GM23338 (cell line): ENCODE results near the gene PCDHGB4. TPM values are rescaled to one million over a fixed set of nuclear protein-coding genes. Genes with fewer than 3 reads are reported as not detected.
A peak's percentile ranks its signal among the peaks of the same experiment; 100 is the strongest.

Experiments
- ATAC-seq: fragments of 200-7000 bp; cut with Tn5 transposase; 3 replicates; pipeline ENCODE4 v1.9.1; 2020
- DNase-seq: peaks from one replicate; pipeline ENCODE4 v3.0.0-alpha.2; 2015; ENCODE audit warnings: low spot score
- H2AFZ ChIP-seq: fragments of 200-600 bp; sonication (generic); 2 replicates; pipeline ENCODE4 v1.8.0; 2016; ENCODE audit warnings: antibody characterized with exemption, mild to moderate bottlenecking, moderate library complexity
- H3F3A ChIP-seq: fragments of 200-600 bp; sonication (generic); replicated peaks from 2 replicates; pipeline ENCODE4 v1.8.0; 2017; ENCODE audit warnings: antibody characterized with exemption, mixed run types, low read depth
- H3K27ac ChIP-seq: fragments of 200-600 bp; sonication (generic); 2 replicates; pipeline ENCODE4 v1.6.1; 2016; ENCODE audit warnings: low read depth
- H3K27me3 ChIP-seq: fragments of 200-600 bp; sonication (generic); 2 replicates; pipeline ENCODE4 v1.8.0; 2016; ENCODE audit warnings: mild to moderate bottlenecking, mixed run types, moderate library complexity; ENCODE audit not compliant: insufficient read depth
- H3K36me3 ChIP-seq: fragments of 200-600 bp; sonication (generic); 2 replicates; pipeline ENCODE4 v1.8.0; 2016; ENCODE audit warnings: mild to moderate bottlenecking; ENCODE audit not compliant: insufficient read depth
- H3K4me1 ChIP-seq: fragments of 200-600 bp; sonication (generic); 2 replicates; pipeline ENCODE4 v1.8.0; 2016; ENCODE audit warnings: mild to moderate bottlenecking, moderate library complexity; ENCODE audit not compliant: insufficient read depth
- H3K4me2 ChIP-seq: fragments of 200-600 bp; sonication (generic); 2 replicates; pipeline ENCODE4 v1.7.1; 2017; ENCODE audit warnings: mixed run types
- H3K4me3 ChIP-seq: fragments of 200-600 bp; sonication (generic); 2 replicates; pipeline ENCODE4 v1.6.1; 2016; ENCODE audit warnings: mixed run types
- H3K79me2 ChIP-seq: fragments of 200-600 bp; sonication (generic); replicated peaks from 2 replicates; pipeline ENCODE4 v1.8.0; 2017; ENCODE audit warnings: mild to moderate bottlenecking; ENCODE audit not compliant: insufficient read depth
- H3K9me2 ChIP-seq: fragments of 200-600 bp; sonication (generic); 2 replicates; pipeline ENCODE4 v1.8.0; 2017; ENCODE audit not compliant: insufficient read depth
- H4K20me1 ChIP-seq: fragments of 200-600 bp; sonication (generic); replicated peaks from 2 replicates; pipeline ENCODE4 v1.8.0; 2017; ENCODE audit warnings: mild to moderate bottlenecking; ENCODE audit not compliant: insufficient read depth
- H3K27ac Mint-ChIP-seq: 2 replicates; pipeline ENCODE4 v1.8.0; 2020; ENCODE audit warnings: inconsistent platforms, mild to moderate bottlenecking, moderate library complexity, mixed read lengths
- H3K27me3 Mint-ChIP-seq: 3 replicates; pipeline ENCODE4 v1.8.0; 2022; ENCODE audit warnings: low read depth, mild to moderate bottlenecking, moderate library complexity, mixed read lengths, inconsistent platforms; ENCODE audit not compliant: insufficient read depth, poor library complexity
- H3K36me3 Mint-ChIP-seq: 3 replicates; pipeline ENCODE4 v1.8.0; 2021; ENCODE audit warnings: low read depth, mild to moderate bottlenecking, inconsistent platforms, moderate library complexity, mixed read lengths
- H3K4me1 Mint-ChIP-seq: 3 replicates; pipeline ENCODE4 v1.8.0; 2020; ENCODE audit warnings: mild to moderate bottlenecking, inconsistent platforms, mixed read lengths
- H3K4me3 Mint-ChIP-seq: 3 replicates; pipeline ENCODE4 v1.8.0; 2021; ENCODE audit warnings: moderate library complexity, mild to moderate bottlenecking, inconsistent platforms, mixed read lengths
- H3K9me3 Mint-ChIP-seq: 3 replicates; pipeline ENCODE4 v1.8.0; 2020; ENCODE audit warnings: moderate library complexity, mild to moderate bottlenecking, inconsistent platforms, mixed read lengths
- EZH2 ChIP-seq: fragments of 200-600 bp; sonication (generic); IDR thresholded peaks from one replicate; pipeline ENCODE4 v1.8.0; 2017; ENCODE audit warnings: antibody characterized with exemption, mild to moderate bottlenecking, low read depth; ENCODE audit not compliant: unreplicated experiment
- JUNB ChIP-seq: IDR thresholded peaks from one replicate; pipeline ENCODE4 v1.6.1; 2016; ENCODE audit warnings: antibody characterized with exemption; ENCODE audit not compliant: unreplicated experiment
- NANOG ChIP-seq: IDR thresholded peaks from 2 replicates; pipeline ENCODE4 v1.6.1; 2016; ENCODE audit warnings: antibody characterized with exemption, borderline replicate concordance
- POLR2AphosphoS5 ChIP-seq: IDR thresholded peaks from 2 replicates; pipeline ENCODE4 v1.6.1; 2016; ENCODE audit warnings: antibody characterized with exemption, low read depth
- STAT1 ChIP-seq: IDR thresholded peaks from one replicate; pipeline ENCODE4 v1.6.1; 2016; ENCODE audit warnings: antibody characterized with exemption; ENCODE audit not compliant: unreplicated experiment
- polyA plus RNA-seq: library from polyadenylated mRNA; unstranded; fragments of >200 nt; fragmentation: Nextera tagmentation; extraction: Ambion mirVana; gene quantifications from 2 replicates; pipeline ENCODE4 v1.2.1, GENCODE V29; 2016
- total RNA-seq: library from RNA; depleted of rRNA; stranded (reverse); fragments of >200 nt; shearing (Covaris generic); gene quantifications from 2 replicates; pipeline ENCODE4 v1.2.3, GENCODE V29; 2014
- TF ChIP-seq, protein P1 (sequence below), 2 experiments: fragments of 200-600 bp in 1 of 2; sonication (generic) in 1 of 2; conservative IDR thresholded peaks; 2 replicates each; pipeline versions ENCODE4 v1.5.1 to v1.6.1; 2016 to 2017; ENCODE audit warnings: antibody characterized with exemption in 2 of 2, low read depth in 2 of 2, mild to moderate bottlenecking in 2 of 2, moderate library complexity in 1 of 2

The PCDHGB4 gene
- total and polyA plus RNA-seq, 2 experiments from 2014 or later, result 3.5 to 16.6 TPM

DNA sequence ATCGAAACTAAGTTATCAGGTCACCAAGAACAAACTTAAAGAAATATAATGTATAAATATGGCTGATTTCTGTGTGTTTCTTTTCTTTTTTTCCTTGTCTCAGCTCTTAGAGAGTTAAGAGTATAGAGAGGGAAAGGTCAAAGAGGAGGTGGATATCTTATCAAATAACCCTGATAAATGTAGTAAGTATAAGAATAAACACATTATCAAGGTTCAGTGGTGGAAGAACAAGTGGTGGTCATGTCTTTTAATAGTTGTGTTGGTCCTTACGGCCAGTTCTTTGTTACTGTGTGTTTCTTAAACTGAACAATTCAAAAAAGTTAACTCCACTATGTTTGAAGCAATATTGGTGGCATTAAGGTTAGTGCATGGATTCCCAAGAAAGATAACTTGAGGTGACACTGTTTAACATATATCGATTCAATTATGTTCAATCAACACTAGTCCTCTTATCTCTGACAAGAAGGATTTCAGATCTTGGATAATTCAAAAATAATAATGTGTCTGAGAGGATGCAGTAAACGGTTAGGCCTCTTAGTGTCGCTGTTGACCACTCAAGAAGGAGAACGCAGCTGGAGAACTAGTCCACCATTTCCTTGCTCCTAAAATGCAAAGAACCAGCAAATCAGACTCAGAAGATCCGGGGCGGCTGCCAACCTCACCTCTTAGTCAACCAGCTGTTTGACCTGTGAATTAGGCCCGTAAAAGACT lies 44.1 kb upstream of the PCDHGB4 start, which contains the start of gene PCDHGA3:
PCDHGA3 (plus strand) TSS at position 588 of the 711 bp plus-strand sequence. CDS start 205 bp downstream, outside the sequence.
- H3K4me1 Mint-ChIP-seq, result no peaks in the 10 kb centered on the region; the same call in 2 of the 3 replicates
- Histone ChIP-seq H3K36me3 (no peaks in the 10 kb centered on the region), H3K4me3 (no peak within 1 kb of the TSS), H3K9me2 (no peaks in the 10 kb centered on the region), H3F3A (no peaks in the 10 kb centered on the region), H3K27ac (no peak within 1 kb of the TSS), H4K20me1 (no peaks in the 10 kb centered on the region), H3K27me3 (no peaks in the 10 kb centered on the region), H3K79me2 (no peaks in the 10 kb centered on the region), H2AFZ (peak within 1 kb of the TSS; percentile 66; the same call in 1 of the 2 replicates), H3K4me2 (no peak within 1 kb of the TSS), H3K4me1 (no peaks in the 10 kb centered on the region)
- H3K27ac Mint-ChIP-seq, result no peak within 1 kb of the TSS
- no peak for ATAC-seq
- no peak within 1 kb of the TSS for H3K4me3 Mint-ChIP-seq
- H3K27me3 Mint-ChIP-seq, result peaks cover 2% of the 10 kb centered on the region
- H3K36me3 Mint-ChIP-seq, result peaks cover 38% of the 10 kb centered on the region
- TF ChIP-seq JUNB, result no peak
- TF ChIP-seq, protein P1, sequence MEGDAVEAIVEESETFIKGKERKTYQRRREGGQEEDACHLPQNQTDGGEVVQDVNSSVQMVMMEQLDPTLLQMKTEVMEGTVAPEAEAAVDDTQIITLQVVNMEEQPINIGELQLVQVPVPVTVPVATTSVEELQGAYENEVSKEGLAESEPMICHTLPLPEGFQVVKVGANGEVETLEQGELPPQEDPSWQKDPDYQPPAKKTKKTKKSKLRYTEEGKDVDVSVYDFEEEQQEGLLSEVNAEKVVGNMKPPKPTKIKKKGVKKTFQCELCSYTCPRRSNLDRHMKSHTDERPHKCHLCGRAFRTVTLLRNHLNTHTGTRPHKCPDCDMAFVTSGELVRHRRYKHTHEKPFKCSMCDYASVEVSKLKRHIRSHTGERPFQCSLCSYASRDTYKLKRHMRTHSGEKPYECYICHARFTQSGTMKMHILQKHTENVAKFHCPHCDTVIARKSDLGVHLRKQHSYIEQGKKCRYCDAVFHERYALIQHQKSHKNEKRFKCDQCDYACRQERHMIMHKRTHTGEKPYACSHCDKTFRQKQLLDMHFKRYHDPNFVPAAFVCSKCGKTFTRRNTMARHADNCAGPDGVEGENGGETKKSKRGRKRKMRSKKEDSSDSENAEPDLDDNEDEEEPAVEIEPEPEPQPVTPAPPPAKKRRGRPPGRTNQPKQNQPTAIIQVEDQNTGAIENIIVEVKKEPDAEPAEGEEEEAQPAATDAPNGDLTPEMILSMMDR (conservative IDR thresholded peaks at IDR 0.05; ENCODE audit: low read depth in 2 of 2), result peak; percentile 72 to 74
- H3K9me3 Mint-ChIP-seq, result peaks cover 76% of the 10 kb centered on the region
- DNase-seq, result peak; percentile 79

DNA sequence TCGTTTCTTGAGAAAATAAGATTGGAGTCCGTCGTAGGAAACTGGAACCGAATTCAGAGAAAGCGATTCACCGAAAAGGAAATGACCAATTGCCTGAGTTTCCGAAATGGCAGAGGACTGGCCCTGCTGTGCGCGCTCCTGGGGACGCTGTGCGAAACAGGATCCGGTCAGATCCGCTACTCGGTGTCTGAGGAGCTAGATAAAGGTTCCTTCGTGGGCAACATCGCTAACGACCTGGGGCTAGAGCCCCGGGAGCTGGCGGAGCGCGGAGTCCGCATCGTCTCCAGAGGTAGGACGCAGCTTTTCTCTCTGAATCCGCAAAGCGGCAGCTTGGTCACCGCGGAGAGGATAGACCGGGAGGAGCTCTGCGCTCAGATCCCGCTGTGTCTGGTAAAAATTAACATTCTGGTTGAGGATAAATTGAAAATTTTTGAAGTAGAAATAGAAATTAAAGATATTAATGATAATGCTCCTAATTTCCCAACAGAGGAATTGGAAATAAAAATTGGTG lies 43.5 kb upstream of the PCDHGB4 start:
- TF ChIP-seq, protein P1 (conservative IDR thresholded peaks at IDR 0.05; ENCODE audit: low read depth in 2 of 2), result 0 out of 4 replicates have a peak, but pooled peaks of 1 of the 2 experiments have one; percentile 8
- TF ChIP-seq EZH2 (no peak), STAT1 (no peak), NANOG (no peak), POLR2AphosphoS5 (no peak)
- H3K9me2 ChIP-seq, result no peaks in the 10 kb centered on the region
- H3K27me3 ChIP-seq, result no peaks in the 10 kb centered on the region
- H3K36me3 Mint-ChIP-seq, result peaks cover 34% of the 10 kb centered on the region
- no peaks in the 10 kb centered on the region for H3K79me2 ChIP-seq
- no peaks in the 10 kb centered on the region for H3K4me1 ChIP-seq
- H3K27ac ChIP-seq, result no peak overlapping the region
- ATAC-seq, result no peak
- H2AFZ ChIP-seq, result peak overlapping the region; percentile 66; the same call in 1 of the 2 replicates
- H3K9me3 Mint-ChIP-seq, result peaks cover 70% of the 10 kb centered on the region
- no peak for DNase-seq
- H3K4me3 Mint-ChIP-seq, result no peak overlapping the region
- no peaks in the 10 kb centered on the region; the same call in 2 of the 3 replicates for H3K4me1 Mint-ChIP-seq
- H3K27ac Mint-ChIP-seq, result no peak overlapping the region
- no peak overlapping the region for H3K4me3 ChIP-seq
- no peaks in the 10 kb centered on the region for H3F3A ChIP-seq
- no peaks in the 10 kb centered on the region for H3K36me3 ChIP-seq
- no peaks in the 10 kb centered on the region for H4K20me1 ChIP-seq
- H3K27me3 Mint-ChIP-seq, result peaks cover 2% of the 10 kb centered on the region
- no peak overlapping the region for H3K4me2 ChIP-seq
